ENCODE data around the gene PAX8. TPM values are rescaled to one million over a fixed set of nuclear protein-coding genes. Genes with fewer than 3 reads are reported as not detected.

The PAX8 gene
- total and polyA plus RNA-seq, 10 of the 15 experiments (the other 5 are each of a cell fraction or from before 2014, with no cell fraction given): 0.16 to 2.5 (median 0.97) TPM

DNA sequence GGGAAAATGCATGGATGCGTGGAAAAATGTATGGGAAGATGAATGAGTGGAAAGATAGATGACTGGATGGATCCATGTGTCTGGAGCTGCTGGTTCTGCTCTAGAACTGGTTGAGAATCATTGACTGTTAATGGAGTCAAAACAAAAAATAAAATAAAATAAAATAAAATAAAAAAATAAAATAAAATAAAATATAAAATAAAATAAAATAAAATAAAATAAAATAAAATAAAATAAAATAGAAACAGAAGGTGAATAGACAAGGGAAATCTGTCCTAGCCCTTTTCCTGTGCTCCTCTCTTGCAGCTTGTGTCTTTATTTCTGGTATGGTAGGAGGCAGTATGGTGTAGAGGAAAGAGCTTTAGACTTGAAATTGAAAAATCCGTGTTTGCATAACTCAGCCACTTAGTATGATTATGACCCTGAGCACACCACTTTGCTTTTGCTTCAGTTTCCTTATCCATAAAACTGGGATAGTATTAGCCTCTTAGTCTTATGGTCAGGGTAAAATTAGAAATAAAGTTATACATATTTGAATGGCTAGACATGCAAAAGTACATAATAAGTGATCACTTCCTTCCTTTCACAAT, 54.0 kb downstream of the PAX8 start:
- no peak for FAIRE-seq
- Histone ChIP-seq H3K4me1 (ENCODE audit: control insufficient read depth, insufficient read depth, low read length) (no peaks in the 10 kb centered on the region), H3K4me3 (no peak overlapping the region), H3K9ac (ENCODE audit: control insufficient read depth, insufficient read depth, low read length) (no peak overlapping the region), H4K20me1 (ENCODE audit: control insufficient read depth, insufficient read depth) (no peaks in the 10 kb centered on the region), H3K27me3 (replicated peaks in 1 of 2; ENCODE audit: control insufficient read depth in 2 of 2, insufficient read depth in 2 of 2, low read length in 1 of 2) (no peaks in the 10 kb centered on the region; a peak in 1 of 4 replicates), H3K9me3 (replicated peaks; ENCODE audit: control insufficient read depth, insufficient read depth, low read length) (no peaks in the 10 kb centered on the region), H2AFZ (ENCODE audit: control insufficient read depth, low read depth, low read length) (no peak overlapping the region), H3K36me3 (ENCODE audit: control insufficient read depth in 2 of 2, insufficient read depth in 2 of 2, low read length in 1 of 2) (no peaks in the 10 kb centered on the region), H3K4me2 (ENCODE audit: control insufficient read depth, insufficient read depth) (no peak overlapping the region), H3K27ac (ENCODE audit: control insufficient read depth, insufficient read depth) (no peak overlapping the region), H3K79me2 (ENCODE audit: control insufficient read depth, insufficient read depth, low read length) (no peaks in the 10 kb centered on the region)
- DNase-seq (ENCODE audit: low read depth, low spot score): no peak
- in situ Hi-C loops (cut with MboI): no loop called here
- SMC1A ChIA-PET (ENCODE audit: uncharacterized antibody, unreplicated experiment): interaction anchor here (0.7 kb wide), 1 partner anchor 566 kb away, joined by 3 read pairs; no protein-coding TSS in a partner anchor
- 3% methylated on average over 2 of the region's 2 CpGs for WGBS (ENCODE audit: insufficient coverage, insufficient replicate concordance, low lambda C conversion rate, missing lambda C conversion rate)
- no TSS peak for BruUV-seq (replicated peaks)
- CTCF ChIA-PET: no interaction called here
- RAD21 ChIA-PET (ENCODE audit: unreplicated experiment): no interaction called here
- intact Hi-C loops (cut with micrococcal nuclease; ENCODE audit: unreplicated experiment): no loop called here
- POLR2A ChIA-PET: no interaction called here
- ATAC-seq: no peak
- TF ChIP-seq NFXL1 (IDR thresholded peaks at IDR 0.05; ENCODE audit: borderline replicate concordance): no peak
- TF ChIP-seq, protein P1, sequence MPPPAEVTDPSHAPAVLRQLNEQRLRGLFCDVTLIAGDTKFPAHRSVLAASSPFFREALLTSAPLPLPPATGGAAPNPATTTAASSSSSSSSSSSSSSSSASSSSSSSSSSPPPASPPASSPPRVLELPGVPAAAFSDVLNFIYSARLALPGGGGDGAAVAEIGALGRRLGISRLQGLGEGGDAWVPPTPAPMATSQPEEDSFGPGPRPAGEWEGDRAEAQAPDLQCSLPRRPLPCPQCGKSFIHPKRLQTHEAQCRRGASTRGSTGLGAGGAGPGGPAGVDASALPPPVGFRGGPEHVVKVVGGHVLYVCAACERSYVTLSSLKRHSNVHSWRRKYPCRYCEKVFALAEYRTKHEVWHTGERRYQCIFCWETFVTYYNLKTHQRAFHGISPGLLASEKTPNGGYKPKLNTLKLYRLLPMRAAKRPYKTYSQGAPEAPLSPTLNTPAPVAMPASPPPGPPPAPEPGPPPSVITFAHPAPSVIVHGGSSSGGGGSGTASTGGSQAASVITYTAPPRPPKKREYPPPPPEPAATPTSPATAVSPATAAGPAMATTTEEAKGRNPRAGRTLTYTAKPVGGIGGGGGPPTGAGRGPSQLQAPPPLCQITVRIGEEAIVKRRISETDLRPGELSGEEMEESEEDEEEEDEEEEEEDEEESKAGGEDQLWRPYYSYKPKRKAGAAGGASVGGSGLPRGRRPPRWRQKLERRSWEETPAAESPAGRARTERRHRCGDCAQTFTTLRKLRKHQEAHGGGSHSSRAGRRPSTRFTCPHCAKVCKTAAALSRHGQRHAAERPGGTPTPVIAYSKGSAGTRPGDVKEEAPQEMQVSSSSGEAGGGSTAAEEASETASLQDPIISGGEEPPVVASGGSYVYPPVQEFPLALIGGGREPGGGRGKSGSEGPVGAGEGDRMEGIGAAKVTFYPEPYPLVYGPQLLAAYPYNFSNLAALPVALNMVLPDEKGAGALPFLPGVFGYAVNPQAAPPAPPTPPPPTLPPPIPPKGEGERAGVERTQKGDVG (CRISPR knock-in tag; IDR thresholded peaks at IDR 0.05): no peak
- TF ChIP-seq TCF7 (IDR thresholded peaks at IDR 0.05; ENCODE audit: borderline replicate concordance): no peak
- TF ChIP-seq RBBP5 (conservative IDR thresholded peaks at IDR 0.05): no peak
- no peak for TF ChIP-seq ZSCAN29 (IDR thresholded peaks at IDR 0.05)
- TF ChIP-seq, protein P2, sequence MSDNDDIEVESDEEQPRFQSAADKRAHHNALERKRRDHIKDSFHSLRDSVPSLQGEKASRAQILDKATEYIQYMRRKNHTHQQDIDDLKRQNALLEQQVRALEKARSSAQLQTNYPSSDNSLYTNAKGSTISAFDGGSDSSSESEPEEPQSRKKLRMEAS (IDR thresholded peaks at IDR 0.05; ENCODE audit: low read depth, low read length): no peak
- no peak for TF ChIP-seq FOXM1 (IDR thresholded peaks at IDR 0.05; ENCODE audit: low read depth, low read length)
- no peak for TF ChIP-seq NBN (IDR thresholded peaks at IDR 0.05)
- TF ChIP-seq POU2F2 (IDR thresholded peaks at IDR 0.05; ENCODE audit: borderline replicate concordance, low read depth, low read length): no peak
- TF ChIP-seq SMARCA5 (IDR thresholded peaks at IDR 0.05): no peak
- no peak for TF ChIP-seq SUPT20H (IDR thresholded peaks at IDR 0.05; ENCODE audit: borderline replicate concordance, control insufficient read depth, low read depth, low read length)
- TF ChIP-seq POLR2AphosphoS2 (IDR thresholded peaks at IDR 0.05; ENCODE audit: low read depth, low read length): no peak
- TF ChIP-seq ZNF207 (IDR thresholded peaks at IDR 0.05; ENCODE audit: borderline replicate concordance): no peak
- TF ChIP-seq ZBED1 (IDR thresholded peaks at IDR 0.05; ENCODE audit: borderline replicate concordance): no peak
- TF ChIP-seq SKIL (IDR thresholded peaks at IDR 0.05; ENCODE audit: low read depth, poor library complexity, severe bottlenecking): no peak
- TF ChIP-seq RFX5 (IDR thresholded peaks at IDR 0.05; ENCODE audit: low read depth, low read length): no peak
- no peak for TF ChIP-seq E4F1 (IDR thresholded peaks at IDR 0.05; ENCODE audit: borderline replicate concordance, partially characterized antibody)

Data from GM12878 (cell line).